GM19193 (cell line): Measurements from ENCODE around the gene AURKA.

ENCODE experiments used
- POLR2A ChIP-seq: IDR thresholded peaks from 4 replicates; pipeline ENCODE4 v1.6.1; 2011; ENCODE audit not compliant: insufficient read depth, insufficient read length; ENCODE audit errors: extremely low read depth

AURKA gene

GRCh38 chr20:56358070-56358469 lies 33.9 kb downstream of the AURKA start:
- TF ChIP-seq POLR2A, result no peak

- TF ChIP-seq POLR2A, result no peak
Observed at GRCh38 chr20:56353356-56353755, 38.7 kb downstream of the AURKA start.

GRCh38 chr20:56352345-56353055 lies 39.5 kb downstream of the AURKA start:
- TF ChIP-seq POLR2A, result no peak

- no peak for TF ChIP-seq POLR2A
Observed at GRCh38 chr20:56350842-56351241, 41.2 kb downstream of the AURKA start.

GRCh38 chr20:56348746-56349145 lies 43.3 kb downstream of the AURKA start:
- TF ChIP-seq POLR2A, result no peak

GRCh38 chr20:56348305-56348693 lies 43.7 kb downstream of the AURKA start:
- no peak for TF ChIP-seq POLR2A

- TF ChIP-seq POLR2A, result no peak
Observed at GRCh38 chr20:56347628-56348304, 44.2 kb downstream of the AURKA start.

- TF ChIP-seq POLR2A, result no peak
Observed at GRCh38 chr20:56345911-56346310, 46.1 kb downstream of the AURKA start.

- TF ChIP-seq POLR2A, result no peak
Observed at GRCh38 chr20:56343861-56344381, 48.1 kb downstream of the AURKA start.

- TF ChIP-seq POLR2A, result no peak
Observed at GRCh38 chr20:56342783-56343182, 49.2 kb downstream of the AURKA start.

- no peak for TF ChIP-seq POLR2A
Observed at GRCh38 chr20:56328861-56329260, 63.2 kb downstream of the AURKA start.

- no peak for TF ChIP-seq POLR2A
Observed at GRCh38 chr20:56324806-56325205, 67.2 kb downstream of the AURKA start.

- TF ChIP-seq POLR2A, result no peak
Observed at GRCh38 chr20:56323656-56324055, 68.4 kb downstream of the AURKA start.

GRCh38 chr20:56323206-56323605 lies 68.8 kb downstream of the AURKA start:
- TF ChIP-seq POLR2A, result no peak

GRCh38 chr20:56322681-56323080 lies 69.3 kb downstream of the AURKA start:
- TF ChIP-seq POLR2A, result no peak
